DND-41 (cell line): ENCODE results near the gene ACER3.

ENCODE experiments used
- ATAC-seq: fragments of 200-7000 bp; cut with Tn5 transposase; 3 replicates; pipeline ENCODE4 v1.9.1; 2021; ENCODE audit warnings: low read depth; ENCODE audit not compliant: insufficient read depth
- DNase-seq: peaks from one replicate; pipeline ENCODE4 v3.0.0-alpha.2; 2020
- H2AFZ ChIP-seq: 2 replicates; pipeline ENCODE4 v1.6.0; 2012; ENCODE audit warnings: low read depth, low read length
- H3K27ac ChIP-seq: 2 replicates; pipeline ENCODE4 v1.5.1; 2012; ENCODE audit warnings: low read length, inconsistent platforms
- H3K27me3 ChIP-seq: fragments of 200-600 bp; sonication (generic); 2 replicates; pipeline ENCODE4 v1.6.0; 2012; ENCODE audit warnings: low read length, mild to moderate bottlenecking, inconsistent platforms; ENCODE audit not compliant: insufficient read depth, poor library complexity
- H3K36me3 ChIP-seq: 2 replicates; pipeline ENCODE4 v1.5.1; 2012; ENCODE audit warnings: low read length, inconsistent platforms; ENCODE audit not compliant: insufficient read depth
- H3K4me1 ChIP-seq: 2 replicates; pipeline ENCODE4 v1.5.1; 2012; ENCODE audit warnings: mild to moderate bottlenecking, low read length; ENCODE audit not compliant: insufficient read depth
- H3K4me2 ChIP-seq: 2 replicates; pipeline ENCODE4 v1.6.0; 2012; ENCODE audit warnings: mild to moderate bottlenecking, moderate library complexity, low read length, inconsistent platforms; ENCODE audit not compliant: insufficient read depth
- H3K4me3 ChIP-seq, 2 experiments: fragments of 200-600 bp in 1 of 2; shearing (Covaris generic) in 1 of 2; 2 replicates each; pipeline ENCODE4 v1.5.1; 2012 to 2016; ENCODE audit warnings: inconsistent platforms in 2 of 2, low read length in 2 of 2, mild to moderate bottlenecking in 2 of 2, low read depth in 1 of 2, moderate library complexity in 1 of 2
- H3K79me2 ChIP-seq: 2 replicates; pipeline ENCODE4 v1.6.0; 2012; ENCODE audit warnings: low read length, inconsistent platforms; ENCODE audit not compliant: insufficient read depth
- H3K9ac ChIP-seq: 2 replicates; pipeline ENCODE4 v1.6.0; 2012; ENCODE audit warnings: low read depth, mild to moderate bottlenecking, inconsistent platforms, low read length, moderate library complexity
- H3K9me3 ChIP-seq: 2 replicates; pipeline ENCODE4 v1.5.1; 2012; ENCODE audit warnings: low read length, moderate library complexity, mild to moderate bottlenecking, inconsistent platforms; ENCODE audit not compliant: insufficient read depth, severe bottlenecking
- H4K20me1 ChIP-seq: 2 replicates; pipeline ENCODE4 v1.6.0; 2012; ENCODE audit warnings: low read length; ENCODE audit not compliant: insufficient read depth
- EZH2 ChIP-seq: IDR thresholded peaks from 3 replicates; pipeline ENCODE4 v1.6.1; 2012; ENCODE audit warnings: borderline replicate concordance, low read depth, mild to moderate bottlenecking, moderate library complexity, low read length, inconsistent platforms; ENCODE audit not compliant: severe bottlenecking
- TF ChIP-seq, protein P1 (sequence below): IDR thresholded peaks from 2 replicates; pipeline ENCODE4 v1.5.1; 2012; ENCODE audit warnings: borderline replicate concordance, low read length, moderate library complexity, mild to moderate bottlenecking; ENCODE audit not compliant: poor library complexity, severe bottlenecking; ENCODE audit errors: extremely low read depth

Gene ACER3

DNA sequence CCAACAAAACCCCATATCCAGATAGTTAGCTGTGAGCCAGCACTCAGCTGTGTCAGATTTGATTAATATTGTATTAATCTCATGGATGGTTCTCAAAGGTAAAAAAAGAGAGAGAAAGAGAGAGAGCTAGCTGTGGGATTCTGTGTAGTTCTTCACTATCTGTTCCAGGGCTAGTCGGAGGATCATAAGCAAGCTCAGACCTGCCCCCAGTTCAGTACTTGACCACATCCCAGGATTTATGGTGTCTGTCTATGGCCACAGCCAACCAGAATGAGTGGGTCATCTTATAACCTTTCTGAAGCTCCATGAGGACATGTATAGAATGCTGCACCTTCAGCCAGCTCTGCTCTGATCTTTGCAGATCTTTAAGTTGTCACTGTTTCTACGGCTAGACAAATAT lies 160.0 kb downstream of the ACER3 start:
- no peak for ATAC-seq
- Histone ChIP-seq H3K4me1 (no peaks in the 10 kb centered on the region), H3K4me3 (no peak overlapping the region), H3K27ac (no peak overlapping the region), H3K36me3 (no peaks in the 10 kb centered on the region), H3K4me2 (no peak overlapping the region), H4K20me1 (no peaks in the 10 kb centered on the region), H2AFZ (no peak overlapping the region), H3K27me3 (no peaks in the 10 kb centered on the region), H3K9ac (no peak overlapping the region), H3K9me3 (no peaks in the 10 kb centered on the region), H3K79me2 (no peaks in the 10 kb centered on the region)
- no peak for TF ChIP-seq EZH2
- TF ChIP-seq, protein P1, sequence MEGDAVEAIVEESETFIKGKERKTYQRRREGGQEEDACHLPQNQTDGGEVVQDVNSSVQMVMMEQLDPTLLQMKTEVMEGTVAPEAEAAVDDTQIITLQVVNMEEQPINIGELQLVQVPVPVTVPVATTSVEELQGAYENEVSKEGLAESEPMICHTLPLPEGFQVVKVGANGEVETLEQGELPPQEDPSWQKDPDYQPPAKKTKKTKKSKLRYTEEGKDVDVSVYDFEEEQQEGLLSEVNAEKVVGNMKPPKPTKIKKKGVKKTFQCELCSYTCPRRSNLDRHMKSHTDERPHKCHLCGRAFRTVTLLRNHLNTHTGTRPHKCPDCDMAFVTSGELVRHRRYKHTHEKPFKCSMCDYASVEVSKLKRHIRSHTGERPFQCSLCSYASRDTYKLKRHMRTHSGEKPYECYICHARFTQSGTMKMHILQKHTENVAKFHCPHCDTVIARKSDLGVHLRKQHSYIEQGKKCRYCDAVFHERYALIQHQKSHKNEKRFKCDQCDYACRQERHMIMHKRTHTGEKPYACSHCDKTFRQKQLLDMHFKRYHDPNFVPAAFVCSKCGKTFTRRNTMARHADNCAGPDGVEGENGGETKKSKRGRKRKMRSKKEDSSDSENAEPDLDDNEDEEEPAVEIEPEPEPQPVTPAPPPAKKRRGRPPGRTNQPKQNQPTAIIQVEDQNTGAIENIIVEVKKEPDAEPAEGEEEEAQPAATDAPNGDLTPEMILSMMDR = no peak
- no peak for DNase-seq

DNA sequence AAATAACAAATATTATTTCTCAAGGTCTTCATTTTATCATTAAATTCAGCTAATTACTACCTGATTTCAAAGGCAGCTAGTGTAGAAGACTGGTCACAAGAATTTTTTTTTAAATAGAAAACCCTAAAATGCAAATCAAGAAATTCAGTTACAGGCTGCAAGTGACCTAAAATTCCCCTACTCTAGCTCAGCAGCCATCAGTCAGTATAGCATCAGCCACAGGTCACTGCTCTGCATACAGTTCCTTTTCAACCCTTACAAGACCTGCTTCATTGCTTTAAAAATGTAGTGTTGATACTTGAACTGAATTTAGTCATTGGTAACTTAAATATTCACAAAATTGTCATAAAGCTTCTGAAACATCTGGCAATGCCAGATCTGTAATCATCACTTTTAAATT lies 164.0 kb downstream of the ACER3 start:
- no peak overlapping the region for H2AFZ ChIP-seq

DNA sequence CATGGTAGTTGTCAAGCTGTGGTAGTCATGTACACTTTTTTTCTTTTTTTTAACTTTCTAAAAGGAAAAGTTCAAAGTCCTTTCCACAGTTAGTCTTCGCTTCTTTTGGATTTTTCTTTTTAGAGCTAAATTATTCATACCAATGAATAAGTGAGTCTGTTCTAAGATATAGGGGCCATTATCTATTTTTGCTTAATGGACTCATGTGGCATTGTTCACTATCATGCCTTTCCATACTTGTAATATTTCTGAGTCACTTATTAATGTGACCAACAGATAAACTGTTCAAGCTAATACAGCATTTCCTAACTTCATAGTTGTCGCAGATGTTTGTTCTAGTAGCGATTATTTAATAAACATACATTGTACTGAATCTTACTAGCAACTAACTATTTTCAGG lies 165.5 kb downstream of the ACER3 start:
- no peak overlapping the region for H3K4me2 ChIP-seq
- no peaks in the 10 kb centered on the region for H3K4me1 ChIP-seq
- H2AFZ ChIP-seq = no peak overlapping the region
- H3K9ac ChIP-seq = no peak overlapping the region
- TF ChIP-seq, protein P1 = no peak
- no peak for TF ChIP-seq EZH2
- H3K79me2 ChIP-seq = no peaks in the 10 kb centered on the region
- no peaks in the 10 kb centered on the region for H3K27me3 ChIP-seq
- ATAC-seq = no peak
- no peaks in the 10 kb centered on the region for H3K9me3 ChIP-seq
- DNase-seq = no peak
- no peaks in the 10 kb centered on the region for H3K36me3 ChIP-seq
- no peak overlapping the region for H3K4me3 ChIP-seq
- no peak overlapping the region for H3K27ac ChIP-seq
- no peaks in the 10 kb centered on the region for H4K20me1 ChIP-seq

More for the DNA sequence above, 164.0 kb downstream of the ACER3 start:
- H3K4me3 ChIP-seq = no peak overlapping the region
- DNase-seq (no peak), ATAC-seq (no peak)
- TF ChIP-seq EZH2 = no peak
- no peak overlapping the region for H3K4me2 ChIP-seq
- H3K4me1 ChIP-seq = no peaks in the 10 kb centered on the region
- no peaks in the 10 kb centered on the region for H3K36me3 ChIP-seq
- no peaks in the 10 kb centered on the region for H3K27me3 ChIP-seq
- no peaks in the 10 kb centered on the region for H4K20me1 ChIP-seq
- no peaks in the 10 kb centered on the region for H3K79me2 ChIP-seq
- no peak overlapping the region for H3K9ac ChIP-seq
- no peaks in the 10 kb centered on the region for H3K9me3 ChIP-seq
- H3K27ac ChIP-seq = no peak overlapping the region

DNA sequence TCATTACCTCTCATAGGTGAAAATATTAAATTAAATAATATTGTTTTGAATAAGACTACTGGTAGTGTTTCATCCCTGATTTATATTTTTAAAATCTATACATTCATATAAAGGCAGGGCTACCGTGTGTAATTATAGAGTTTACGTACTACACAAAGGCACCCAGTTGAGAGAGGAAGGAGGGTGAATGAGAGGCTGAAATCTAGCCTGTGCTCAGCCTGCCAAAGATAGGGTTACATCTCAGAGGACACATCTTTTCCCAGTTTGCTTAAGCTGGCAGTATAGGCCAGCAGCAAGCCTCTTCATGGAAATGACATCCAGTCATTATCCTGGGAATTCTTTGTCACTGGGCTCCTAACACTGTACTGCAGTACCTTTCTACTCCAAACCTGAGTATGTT lies 166.0 kb downstream of the ACER3 start:
- DNase-seq = no peak
- Histone ChIP-seq H3K27me3 (no peaks in the 10 kb centered on the region), H3K9me3 (no peaks in the 10 kb centered on the region), H3K4me1 (no peaks in the 10 kb centered on the region), H3K9ac (no peak overlapping the region), H3K79me2 (no peaks in the 10 kb centered on the region), H3K27ac (no peak overlapping the region), H3K4me2 (no peak overlapping the region), H3K36me3 (no peaks in the 10 kb centered on the region), H3K4me3 (no peak overlapping the region), H2AFZ (no peak overlapping the region), H4K20me1 (no peaks in the 10 kb centered on the region)
- no peak for TF ChIP-seq EZH2
- TF ChIP-seq, protein P1 = no peak
- no peak for ATAC-seq
